ENCODE data around the gene CLEC18C. TPM values are rescaled to one million over a fixed set of nuclear protein-coding genes. Genes with fewer than 3 reads are reported as not detected.
"Not testable (repeated sequence)": the region's sequence is repeated elsewhere in the genome, so short reads cannot be mapped to it uniquely, and the experiment has no call there.

CLEC18C gene
- polyA plus RNA-seq, 1 experiment: not detected

- no peaks in the 10 kb centered on the region for H3K9me3 ChIP-seq (ENCODE audit: control insufficient read depth, insufficient read depth, low read length)
- ChIA-PET CTCF (interaction anchor here (0.5 kb wide), 1 partner anchor 383 kb away, joined by 3 read pairs; no protein-coding TSS in a partner anchor), POLR2A (no interaction called here)
- H3K4me3 ChIP-seq (ENCODE audit: low read depth, low read length): no peak overlapping the region
- H3K27me3 ChIP-seq (ENCODE audit: control insufficient read depth, insufficient read depth, low read length): no peaks in the 10 kb centered on the region
- no peak for TF ChIP-seq CTCF (IDR thresholded peaks at IDR 0.05; ENCODE audit: low read depth, low read length)
- no peak overlapping the region for H3K27ac ChIP-seq (ENCODE audit: low read depth, low read length)
- no peak for DNase-seq (ENCODE audit: low read depth, low spot score)
These were observed 13.2 kb upstream of the CLEC18C start for GRCh38 chr16:70160388-70160787.

- DNase-seq (ENCODE audit: low read depth, low spot score): no peak
- Histone ChIP-seq H3K9me3 (ENCODE audit: control insufficient read depth, insufficient read depth, low read length) (no peaks in the 10 kb centered on the region), H3K27me3 (ENCODE audit: control insufficient read depth, insufficient read depth, low read length) (no peaks in the 10 kb centered on the region), H3K27ac (ENCODE audit: low read depth, low read length) (no peak overlapping the region), H3K4me3 (ENCODE audit: low read depth, low read length) (no peak overlapping the region)
- POLR2A ChIA-PET: no interaction called here
- no peak for TF ChIP-seq CTCF (IDR thresholded peaks at IDR 0.05; ENCODE audit: low read depth, low read length)
- CTCF ChIA-PET: interaction anchor here (0.5 kb wide), 1 partner anchor 383 kb away, joined by 3 read pairs; no protein-coding TSS in a partner anchor
These were observed 12.8 kb upstream of the CLEC18C start for GRCh38 chr16:70160821-70161220.

GRCh38 chr16:70161350-70161749 is 12.2 kb upstream of the CLEC18C start:
- H3K27ac ChIP-seq (ENCODE audit: low read depth, low read length): no peak overlapping the region
- no peaks in the 10 kb centered on the region for H3K9me3 ChIP-seq (ENCODE audit: control insufficient read depth, insufficient read depth, low read length)
- H3K27me3 ChIP-seq (ENCODE audit: control insufficient read depth, insufficient read depth, low read length): no peaks in the 10 kb centered on the region
- H3K4me3 ChIP-seq (ENCODE audit: low read depth, low read length): no peak overlapping the region
- no peak for TF ChIP-seq CTCF (IDR thresholded peaks at IDR 0.05; ENCODE audit: low read depth, low read length)
- ChIA-PET POLR2A (no interaction called here), CTCF (interaction anchor here (1.0 kb wide), 1 partner anchor 107 kb away, joined by 4 read pairs; no protein-coding TSS in a partner anchor)
- no peak for DNase-seq (ENCODE audit: low read depth, low spot score)

GRCh38 chr16:70162041-70162451 is 11.5 kb upstream of the CLEC18C start:
- POLR2A ChIA-PET: no interaction called here

GRCh38 chr16:70163596-70163995 is 10.0 kb upstream of the CLEC18C start:
- ChIA-PET CTCF (interaction anchor here (1.3 kb wide), 1 partner anchor 104 kb away, joined by 5 read pairs; no protein-coding TSS in a partner anchor), POLR2A (no interaction called here)
- no peak for TF ChIP-seq CTCF (IDR thresholded peaks at IDR 0.05; ENCODE audit: low read depth, low read length)
- Histone ChIP-seq H3K27me3 (ENCODE audit: control insufficient read depth, insufficient read depth, low read length) (no peaks in the 10 kb centered on the region), H3K4me3 (ENCODE audit: low read depth, low read length) (no peak overlapping the region), H3K27ac (ENCODE audit: low read depth, low read length) (no peak overlapping the region), H3K9me3 (ENCODE audit: control insufficient read depth, insufficient read depth, low read length) (no peaks in the 10 kb centered on the region)
- no peak for DNase-seq (ENCODE audit: low read depth, low spot score)

More at GRCh38 chr16:70162041-70162451, 11.5 kb upstream of the CLEC18C start:
- no peak for TF ChIP-seq CTCF (IDR thresholded peaks at IDR 0.05; ENCODE audit: low read depth, low read length)
- Histone ChIP-seq H3K4me3 (ENCODE audit: low read depth, low read length) (no peak overlapping the region), H3K27me3 (ENCODE audit: control insufficient read depth, insufficient read depth, low read length) (no peaks in the 10 kb centered on the region), H3K9me3 (ENCODE audit: control insufficient read depth, insufficient read depth, low read length) (no peaks in the 10 kb centered on the region), H3K27ac (ENCODE audit: low read depth, low read length) (no peak overlapping the region)
- CTCF ChIA-PET: interaction anchor here (1.0 kb wide), 1 partner anchor 106 kb away, joined by 4 read pairs; no protein-coding TSS in a partner anchor
- DNase-seq (ENCODE audit: low read depth, low spot score): peak; percentile 27

GRCh38 chr16:70166688-70167087 is 6.9 kb upstream of the CLEC18C start:
- POLR2A ChIA-PET; CTCF ChIA-PET; DNase-seq (ENCODE audit: low read depth, low spot score): not testable (repeated sequence)

GRCh38 chr16:70173916-70174315 is 329 bp downstream of the CLEC18C start:
- H3K9me3 ChIP-seq (ENCODE audit: control insufficient read depth, insufficient read depth, low read length); DNase-seq (ENCODE audit: low read depth, low spot score); H3K27ac ChIP-seq (ENCODE audit: low read depth, low read length); H3K27me3 ChIP-seq (ENCODE audit: control insufficient read depth, insufficient read depth, low read length); H3K4me3 ChIP-seq (ENCODE audit: low read depth, low read length); POLR2A ChIA-PET; CTCF ChIA-PET: not testable (repeated sequence)

More at GRCh38 chr16:70166688-70167087, 6.9 kb upstream of the CLEC18C start:
- H3K9me3 ChIP-seq (ENCODE audit: control insufficient read depth, insufficient read depth, low read length); H3K27ac ChIP-seq (ENCODE audit: low read depth, low read length); H3K4me3 ChIP-seq (ENCODE audit: low read depth, low read length); H3K27me3 ChIP-seq (ENCODE audit: control insufficient read depth, insufficient read depth, low read length): not testable (repeated sequence)

- CTCF ChIA-PET; DNase-seq (ENCODE audit: low read depth, low spot score); POLR2A ChIA-PET; H3K4me3 ChIP-seq (ENCODE audit: low read depth, low read length); H3K27ac ChIP-seq (ENCODE audit: low read depth, low read length); H3K9me3 ChIP-seq (ENCODE audit: control insufficient read depth, insufficient read depth, low read length); H3K27me3 ChIP-seq (ENCODE audit: control insufficient read depth, insufficient read depth, low read length): not testable (repeated sequence)
These were observed 873 bp downstream of the CLEC18C start for GRCh38 chr16:70174387-70174932.
